GM06990 (cell line): ENCODE data around the gene KLHL29.

Experiments used
- DNase-seq: peaks from one replicate; pipeline ENCODE4 v3.0.0-alpha.2; 2011; ENCODE audit not compliant: insufficient read length; ENCODE audit errors: extremely low read depth
- H3K27me3 ChIP-seq: replicated peaks from 2 replicates; pipeline ENCODE4 v1.6.0; 2011; ENCODE audit warnings: low read length; ENCODE audit not compliant: control insufficient read depth, insufficient read depth
- H3K36me3 ChIP-seq: 2 replicates; pipeline ENCODE4 v1.5.1; 2011; ENCODE audit warnings: low read length; ENCODE audit not compliant: control insufficient read depth, insufficient read depth
- H3K4me3 ChIP-seq: replicated peaks from 2 replicates; pipeline ENCODE4 v1.5.1; 2011; ENCODE audit warnings: low read depth, mild to moderate bottlenecking, control low read depth, low read length
- TF ChIP-seq, protein P1 (sequence below): IDR thresholded peaks from 2 replicates; pipeline ENCODE4 v1.5.1; 2011; ENCODE audit warnings: low read length, control low read depth, mild to moderate bottlenecking, inconsistent platforms; ENCODE audit not compliant: insufficient read depth, poor library complexity, severe bottlenecking

Gene KLHL29

DNA sequence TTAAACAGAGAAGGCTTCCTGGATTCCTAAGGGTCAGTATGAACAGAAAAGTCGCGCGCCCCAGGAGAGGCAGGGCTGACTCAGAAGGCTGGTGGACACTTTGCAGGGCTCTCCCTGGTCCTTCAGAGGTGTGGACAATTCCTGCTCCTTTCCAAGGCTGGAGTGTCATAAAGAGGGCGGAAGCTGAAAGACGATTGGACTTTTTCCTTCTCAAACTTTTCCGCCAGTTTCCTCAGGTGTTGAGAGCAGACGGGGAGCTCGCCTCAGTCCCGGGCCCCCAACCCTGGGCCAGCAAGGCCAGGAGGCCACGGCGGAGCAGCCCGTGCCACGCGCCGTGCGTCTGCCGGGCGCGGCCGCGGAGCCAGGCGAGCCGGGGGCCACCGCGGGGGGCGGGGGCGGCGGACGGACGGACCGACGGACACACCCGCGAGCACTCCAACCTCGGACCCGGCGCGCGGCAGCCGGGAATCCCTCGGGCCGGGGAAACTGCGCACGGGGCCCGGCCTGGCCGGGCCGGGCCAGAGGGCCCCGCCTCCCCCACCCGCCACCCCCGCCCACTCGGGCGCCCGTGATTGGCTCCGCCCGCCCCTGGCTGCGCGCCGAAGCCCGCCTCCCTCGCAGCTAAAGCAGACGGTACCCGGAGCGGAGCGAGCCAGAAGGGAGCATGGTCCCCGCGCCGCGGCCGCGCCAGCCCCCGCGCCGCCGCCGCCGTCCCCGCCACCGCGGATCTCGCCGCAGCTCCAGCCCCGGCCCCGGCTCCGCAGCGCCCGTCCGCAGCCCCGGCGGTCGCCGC, at the start of gene KLHL29:
Gene KLHL29, plus strand, starts transcription at position 629 of the 793 bp plus-strand sequence. CDS start 177,018 bp downstream, outside the sequence.
- Histone ChIP-seq H3K4me3 (peak within 1 kb of the TSS; percentile 76), H3K27me3 (no peaks in the 10 kb centered on the region; the same call in 1 of the 2 replicates), H3K36me3 (no peaks in the 10 kb centered on the region)
- peak; percentile 81 for DNase-seq
- TF ChIP-seq, protein P1, sequence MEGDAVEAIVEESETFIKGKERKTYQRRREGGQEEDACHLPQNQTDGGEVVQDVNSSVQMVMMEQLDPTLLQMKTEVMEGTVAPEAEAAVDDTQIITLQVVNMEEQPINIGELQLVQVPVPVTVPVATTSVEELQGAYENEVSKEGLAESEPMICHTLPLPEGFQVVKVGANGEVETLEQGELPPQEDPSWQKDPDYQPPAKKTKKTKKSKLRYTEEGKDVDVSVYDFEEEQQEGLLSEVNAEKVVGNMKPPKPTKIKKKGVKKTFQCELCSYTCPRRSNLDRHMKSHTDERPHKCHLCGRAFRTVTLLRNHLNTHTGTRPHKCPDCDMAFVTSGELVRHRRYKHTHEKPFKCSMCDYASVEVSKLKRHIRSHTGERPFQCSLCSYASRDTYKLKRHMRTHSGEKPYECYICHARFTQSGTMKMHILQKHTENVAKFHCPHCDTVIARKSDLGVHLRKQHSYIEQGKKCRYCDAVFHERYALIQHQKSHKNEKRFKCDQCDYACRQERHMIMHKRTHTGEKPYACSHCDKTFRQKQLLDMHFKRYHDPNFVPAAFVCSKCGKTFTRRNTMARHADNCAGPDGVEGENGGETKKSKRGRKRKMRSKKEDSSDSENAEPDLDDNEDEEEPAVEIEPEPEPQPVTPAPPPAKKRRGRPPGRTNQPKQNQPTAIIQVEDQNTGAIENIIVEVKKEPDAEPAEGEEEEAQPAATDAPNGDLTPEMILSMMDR = no peak

DNA sequence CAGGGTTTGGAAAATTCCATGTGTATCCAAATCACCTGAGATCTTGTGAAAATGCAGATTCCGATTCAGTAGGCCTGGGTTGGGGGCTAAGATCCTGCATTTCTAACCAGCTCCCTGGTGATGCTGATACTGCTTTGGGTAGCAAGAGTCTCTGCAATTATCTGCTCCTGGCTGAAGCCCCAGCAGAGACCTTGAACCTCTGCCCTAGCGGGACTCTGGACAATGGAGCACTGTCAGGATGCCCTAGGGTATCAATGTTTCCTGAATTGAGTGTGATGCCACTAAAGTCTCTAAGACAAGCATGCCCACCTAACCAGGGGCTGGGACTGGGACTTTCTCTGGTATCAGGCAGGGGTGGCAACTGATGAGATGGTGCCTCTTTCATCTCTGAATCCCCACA, 49.4 kb upstream of the KLHL29 start:
- no peak overlapping the region for H3K4me3 ChIP-seq
- H3K36me3 ChIP-seq = no peaks in the 10 kb centered on the region
- no peak for DNase-seq
- TF ChIP-seq, protein P1 = no peak
- peaks cover 1% of the 10 kb centered on the region for H3K27me3 ChIP-seq

DNA sequence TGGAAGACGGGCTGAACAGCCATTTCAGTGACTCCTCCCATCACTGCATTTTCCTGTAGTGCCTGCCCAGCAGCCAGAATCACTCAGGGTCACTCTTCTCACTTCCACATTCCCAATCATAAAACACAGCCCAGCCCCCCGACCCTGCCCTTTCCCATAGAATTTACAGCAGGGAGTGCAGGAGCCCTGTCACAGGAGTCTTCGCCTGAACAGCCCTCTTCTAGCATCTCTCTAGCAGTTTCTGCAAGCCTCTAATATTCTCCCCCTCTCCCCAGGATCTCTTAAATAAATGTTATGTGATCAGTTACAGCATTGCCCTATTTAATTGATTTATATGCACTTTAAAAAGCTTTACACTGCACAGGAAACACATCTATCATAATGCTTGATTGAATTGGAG, 42.9 kb upstream of the KLHL29 start:
- H3K27me3 ChIP-seq = peaks cover 2% of the 10 kb centered on the region
- H3K4me3 ChIP-seq = no peak overlapping the region
- TF ChIP-seq, protein P1 = no peak
- no peaks in the 10 kb centered on the region for H3K36me3 ChIP-seq
- no peak for DNase-seq

DNA sequence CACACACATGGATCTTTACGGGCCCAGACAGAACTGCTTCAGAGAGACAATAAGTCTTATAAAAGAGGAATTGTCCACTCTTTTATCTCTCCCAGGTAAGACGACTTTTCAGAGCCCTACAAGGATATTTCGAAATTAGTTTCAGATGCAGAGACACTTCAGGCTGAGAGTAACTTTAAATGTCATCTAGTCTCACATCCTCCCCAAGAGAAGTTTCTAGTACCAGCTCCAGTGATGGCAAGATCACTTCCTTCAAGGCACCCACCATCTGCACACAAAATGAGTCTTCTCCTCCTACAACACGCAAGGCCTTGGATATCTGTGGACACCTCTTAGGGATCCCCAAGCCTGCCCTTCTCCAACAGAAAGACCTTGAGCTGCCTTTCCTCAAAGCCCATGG, 39.0 kb upstream of the KLHL29 start:
- TF ChIP-seq, protein P1 = no peak
- DNase-seq = no peak
- Histone ChIP-seq H3K36me3 (no peaks in the 10 kb centered on the region), H3K27me3 (peaks cover 2% of the 10 kb centered on the region), H3K4me3 (no peak overlapping the region)

DNA sequence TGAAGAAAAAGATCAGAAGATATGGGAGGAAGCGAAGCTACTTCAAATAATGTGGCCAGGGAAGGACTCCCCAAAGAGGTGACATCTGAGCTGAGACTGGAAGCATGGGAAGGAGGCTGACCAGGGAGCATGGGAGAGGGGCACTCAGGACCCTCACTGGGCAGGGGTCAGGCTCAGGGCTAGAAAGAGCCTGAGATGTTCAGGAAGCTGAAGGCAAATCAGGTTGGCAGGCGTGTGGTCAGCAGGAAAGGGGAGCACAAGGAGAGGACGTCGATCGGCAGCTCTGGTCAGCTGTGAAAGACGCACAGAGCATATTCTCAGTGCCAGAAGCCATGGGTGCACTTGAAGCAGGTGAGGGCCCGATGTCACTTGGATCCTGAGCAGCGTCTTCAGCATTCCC, 38.2 kb upstream of the KLHL29 start:
- TF ChIP-seq, protein P1 = no peak
- Histone ChIP-seq H3K4me3 (no peak overlapping the region), H3K27me3 (peaks cover 2% of the 10 kb centered on the region), H3K36me3 (no peaks in the 10 kb centered on the region)
- no peak for DNase-seq
